Fibroblast of lung (primary cell): ENCODE measurements around the gene TSHZ1. TPM values are rescaled to one million over a fixed set of nuclear protein-coding genes. Genes with fewer than 3 reads are reported as not detected.

Experiments
- DNase-seq, 2 donors: peaks; one replicate each; pipeline versions ENCODE4 v3.0.0 to v3.0.0-alpha.2; 2010; ENCODE audit warnings: low read depth in 2 of 2
- H2AFZ ChIP-seq: 2 replicates; pipeline ENCODE4 v1.5.1; 2012; ENCODE audit warnings: low read length, control low read depth, inconsistent platforms
- H3K27ac ChIP-seq: 2 replicates; pipeline ENCODE4 v1.5.1; 2011; ENCODE audit warnings: low read length, control low read depth; ENCODE audit not compliant: insufficient read depth
- H3K27me3 ChIP-seq: 2 replicates; pipeline ENCODE4 v1.5.1; 2011; ENCODE audit warnings: mild to moderate bottlenecking, low read length; ENCODE audit not compliant: control insufficient read depth, insufficient read depth
- H3K36me3 ChIP-seq: 2 replicates; pipeline ENCODE4 v1.5.1; 2011; ENCODE audit warnings: low read length; ENCODE audit not compliant: control insufficient read depth, insufficient read depth
- H3K4me1 ChIP-seq: 2 replicates; pipeline ENCODE4 v1.5.1; 2011; ENCODE audit warnings: low read length; ENCODE audit not compliant: control insufficient read depth, insufficient read depth; ENCODE audit errors: extremely low read depth
- H3K4me2 ChIP-seq: 2 replicates; pipeline ENCODE4 v1.5.1; 2011; ENCODE audit warnings: low read length, control low read depth; ENCODE audit not compliant: insufficient read depth; ENCODE audit errors: extremely low read depth
- H3K4me3 ChIP-seq, 4 experiments: fragments of 200-600 bp in 1 of 4; sonication (generic) in 1 of 4; replicated peaks in 1 of 4; 2 replicates each; pipeline ENCODE4 v1.5.1; 2011 to 2016; ENCODE audit warnings: low read length in 4 of 4, low read depth in 3 of 4, mild to moderate bottlenecking in 3 of 4, control low read depth in 2 of 4, inconsistent platforms in 1 of 4, mixed read lengths in 1 of 4; ENCODE audit not compliant: insufficient read depth in 1 of 4; ENCODE audit errors: control extremely low read depth in 1 of 4
- H3K79me2 ChIP-seq: 2 replicates; pipeline ENCODE4 v1.5.1; 2012; ENCODE audit warnings: mild to moderate bottlenecking, low read length, inconsistent platforms; ENCODE audit not compliant: control insufficient read depth, insufficient read depth
- H3K9ac ChIP-seq: 2 replicates; pipeline ENCODE4 v1.5.1; 2011; ENCODE audit warnings: mild to moderate bottlenecking, low read length, control low read depth; ENCODE audit not compliant: insufficient read depth
- H3K9me3 ChIP-seq: 2 replicates; pipeline ENCODE4 v1.5.1; 2012; ENCODE audit warnings: low read depth, low read length; ENCODE audit not compliant: control insufficient read depth, insufficient read depth
- H4K20me1 ChIP-seq: 2 replicates; pipeline ENCODE4 v1.5.1; 2011; ENCODE audit warnings: low read length; ENCODE audit not compliant: control insufficient read depth, insufficient read depth; ENCODE audit errors: extremely low read depth
- CTCF ChIP-seq, 2 donors: IDR thresholded peaks in 1 of 2; conservative IDR thresholded peaks in 1 of 2; 1 replicate in 1 of 2; 2 replicates in 1 of 2; pipeline ENCODE4 v1.5.1; 2011 to 2012; ENCODE audit warnings: low read length in 2 of 2, control low read depth in 1 of 2, inconsistent platforms in 1 of 2, low read depth in 1 of 2, mild to moderate bottlenecking in 1 of 2
- EZH2 ChIP-seq: IDR thresholded peaks from 2 replicates; pipeline ENCODE4 v1.5.1; 2012; ENCODE audit warnings: low read length, control low read depth, mild to moderate bottlenecking; ENCODE audit errors: missing control alignments
- polyA plus RNA-seq, 2 donors: library from polyadenylated mRNA; depleted of rRNA in 1 of 2; stranded (reverse) in 1 of 2; unstranded in 1 of 2; fragments of >200 nt; gene quantifications; 2 replicates each; pipeline ENCODE4 v1.2.1, GENCODE V29; 2011 to 2012; ENCODE audit warnings: missing spikeins in 1 of 2
- total RNA-seq: library from RNA; depleted of rRNA; stranded (reverse); fragments of >200 nt; gene quantifications from 2 replicates; pipeline ENCODE4 v1.2.1, GENCODE V29; 2014

The TSHZ1 gene
- total and polyA plus RNA-seq, 2 donors (not counting 1 experiment from before 2014, with no cell fraction given): 4.3 TPM

DNA sequence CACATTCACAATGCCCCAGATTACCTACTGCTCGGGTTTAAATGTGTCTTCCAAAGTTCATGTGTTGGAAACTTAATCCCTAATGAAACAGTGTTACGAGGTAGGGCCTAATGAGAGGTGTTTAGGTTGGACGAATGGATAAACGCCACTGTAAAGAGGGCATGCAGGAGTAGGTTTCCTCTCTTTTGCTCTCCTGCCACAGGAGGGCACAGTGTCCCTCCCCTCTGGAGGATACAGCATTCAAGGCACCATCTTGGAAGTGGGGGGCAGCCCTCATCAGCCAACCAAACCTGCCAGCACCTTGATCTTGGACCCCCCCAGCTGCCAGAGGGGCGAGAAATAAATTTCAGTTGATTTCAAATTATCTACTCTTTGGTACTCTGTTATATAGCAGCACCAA is 103.5 kb downstream of the TSHZ1 start:
- no peaks in the 10 kb centered on the region for H3K36me3 ChIP-seq
- H3K4me3 ChIP-seq: no peak overlapping the region
- no peak overlapping the region for H3K9ac ChIP-seq
- no peaks in the 10 kb centered on the region for H3K9me3 ChIP-seq
- H3K4me1 ChIP-seq: no peaks in the 10 kb centered on the region
- H3K27me3 ChIP-seq: no peaks in the 10 kb centered on the region
- H3K4me2 ChIP-seq: no peak overlapping the region
- H3K79me2 ChIP-seq: no peaks in the 10 kb centered on the region
- DNase-seq: no peak
- no peak overlapping the region for H3K27ac ChIP-seq
- TF ChIP-seq EZH2: no peak
- no peak for TF ChIP-seq CTCF (conservative IDR thresholded peaks at IDR 0.05 in 1 of 2, IDR thresholded peaks at IDR 0.05 in 1 of 2; ENCODE audit: low read depth in 1 of 2, low read length in 2 of 2)
- H4K20me1 ChIP-seq: no peaks in the 10 kb centered on the region
- no peak overlapping the region for H2AFZ ChIP-seq

- Histone ChIP-seq H3K27me3 (no peaks in the 10 kb centered on the region), H3K9ac (no peak overlapping the region), H3K4me2 (no peak overlapping the region), H3K4me3 (no peak overlapping the region), H3K27ac (no peak overlapping the region), H3K36me3 (no peaks in the 10 kb centered on the region), H3K9me3 (no peaks in the 10 kb centered on the region), H4K20me1 (no peaks in the 10 kb centered on the region), H3K79me2 (no peaks in the 10 kb centered on the region), H3K4me1 (no peaks in the 10 kb centered on the region), H2AFZ (no peak overlapping the region)
- no peak for TF ChIP-seq EZH2
- no peak for TF ChIP-seq CTCF (conservative IDR thresholded peaks at IDR 0.05 in 1 of 2, IDR thresholded peaks at IDR 0.05 in 1 of 2; ENCODE audit: low read depth in 1 of 2, low read length in 2 of 2)
- no peak for DNase-seq
Measured at GRCh38 chr18:75314606-75315005, 104.0 kb downstream of the TSHZ1 start.

DNA sequence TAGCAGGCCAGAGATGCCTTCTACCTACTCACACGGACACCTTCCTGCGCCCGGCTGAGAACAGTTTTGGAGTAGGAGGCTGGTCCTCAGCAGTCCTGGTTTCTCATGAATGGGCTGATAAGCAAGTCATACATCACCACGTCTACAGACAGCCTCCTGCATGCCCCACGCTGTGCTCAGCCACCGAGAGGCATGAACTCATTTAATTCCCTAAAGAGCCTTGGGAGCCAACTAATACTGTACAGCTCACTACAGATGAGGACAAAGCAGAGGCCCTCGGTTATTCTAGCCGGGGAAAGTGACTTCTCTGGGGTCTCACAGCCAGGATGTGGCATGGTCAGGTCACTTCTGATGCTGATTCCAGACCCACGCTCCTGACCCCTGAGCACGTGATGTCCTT is 105.6 kb downstream of the TSHZ1 start:
- no peaks in the 10 kb centered on the region for H3K79me2 ChIP-seq
- H3K4me1 ChIP-seq: no peaks in the 10 kb centered on the region
- H2AFZ ChIP-seq: no peak overlapping the region
- no peaks in the 10 kb centered on the region for H3K9me3 ChIP-seq
- DNase-seq: no peak
- H3K27me3 ChIP-seq: no peaks in the 10 kb centered on the region
- TF ChIP-seq CTCF (conservative IDR thresholded peaks at IDR 0.05 in 1 of 2, IDR thresholded peaks at IDR 0.05 in 1 of 2; ENCODE audit: low read depth in 1 of 2, low read length in 2 of 2): no peak
- no peak for TF ChIP-seq EZH2
- no peak overlapping the region for H3K4me2 ChIP-seq
- no peaks in the 10 kb centered on the region for H3K36me3 ChIP-seq
- H3K27ac ChIP-seq: no peak overlapping the region
- no peak overlapping the region for H3K9ac ChIP-seq
- no peaks in the 10 kb centered on the region for H4K20me1 ChIP-seq
- no peak overlapping the region for H3K4me3 ChIP-seq
